Measurements from ENCODE around the gene ZNF726.
"Not testable (repeated sequence)": the region's sequence is repeated elsewhere in the genome, so short reads cannot be mapped to it uniquely, and the experiment has no call there.

ZNF726 gene

DNA sequence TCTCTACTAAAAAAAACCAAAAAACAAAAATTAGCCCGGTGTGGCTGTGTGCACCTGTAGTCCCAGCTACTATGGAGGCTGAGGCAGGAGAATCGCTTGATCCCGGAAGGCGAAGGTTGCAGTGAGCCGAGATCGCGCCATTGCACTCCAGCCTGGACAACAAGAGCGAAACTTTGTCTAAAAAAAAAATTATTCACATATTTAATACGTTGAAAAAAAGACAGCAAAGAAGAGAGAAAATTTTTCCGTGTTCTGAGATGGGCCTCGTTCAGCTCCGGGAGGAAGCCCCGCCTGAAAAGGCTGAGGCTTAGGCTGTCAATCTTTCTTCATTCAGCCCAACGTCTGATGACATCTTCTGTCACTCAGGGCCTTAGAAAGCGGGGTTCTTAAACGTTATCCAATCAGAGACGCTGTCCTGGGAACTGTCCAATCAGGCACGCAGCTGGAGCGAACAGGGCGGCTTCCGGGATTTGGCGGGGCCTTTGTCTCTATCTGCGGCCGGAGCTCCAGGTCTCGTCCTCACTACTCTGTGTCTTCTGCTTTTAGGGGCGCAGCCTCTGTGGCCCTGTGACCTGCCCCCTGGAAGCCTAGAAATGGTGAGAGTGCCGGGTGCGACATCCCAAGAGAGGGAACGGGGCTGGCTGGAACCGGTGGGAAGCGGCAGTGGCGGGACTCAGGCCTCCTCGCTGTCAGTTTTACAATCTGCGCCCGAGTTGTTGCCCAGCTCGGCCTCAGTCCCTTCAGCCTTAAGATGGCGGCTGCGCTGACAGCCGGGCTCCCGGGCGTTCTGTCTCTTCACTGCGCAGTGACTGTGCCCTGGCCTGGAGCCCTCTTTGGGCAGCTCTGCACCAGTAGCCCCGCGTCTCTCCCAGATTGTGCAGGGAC is at the start of gene ZNF726:
TSS of gene ZNF726 (plus strand) at position 485 of the 885 bp plus-strand sequence. CDS start at position 594, 109 bp downstream.
- Histone ChIP-seq H3K4me1 (ENCODE audit: control insufficient read depth, insufficient read depth, low read length) (peaks cover 4% of the 10 kb centered on the region), H3K36me3 (ENCODE audit: control insufficient read depth, insufficient read depth, low read length, severe bottlenecking) (no peaks in the 10 kb centered on the region), H3K27me3 (replicated peaks; ENCODE audit: control insufficient read depth, insufficient read depth, low read length) (no peaks in the 10 kb centered on the region), H3K4me3 (ENCODE audit: low read length) (peak within 1 kb of the TSS; percentile 93), H3K9me3 (ENCODE audit: control insufficient read depth, low read length) (no peaks in the 10 kb centered on the region), H3K9ac (ENCODE audit: low read length) (peak within 1 kb of the TSS; percentile 85)
- DNase-seq (ENCODE audit: low read depth), result peak; percentile 96

GRCh38 chr19:23867895-23868294 is 46.8 kb upstream of the ZNF726 start:
- DNase-seq (ENCODE audit: low read depth), result no peak
- H3K36me3 ChIP-seq (ENCODE audit: control insufficient read depth, insufficient read depth, low read length, severe bottlenecking), result no peaks in the 10 kb centered on the region
- H3K9me3 ChIP-seq (ENCODE audit: control insufficient read depth, low read length), result peaks cover 26% of the 10 kb centered on the region
- H3K4me3 ChIP-seq (ENCODE audit: low read length), result no peak overlapping the region
- no peaks in the 10 kb centered on the region for H3K4me1 ChIP-seq (ENCODE audit: control insufficient read depth, insufficient read depth, low read length)
- H3K9ac ChIP-seq (ENCODE audit: low read length), result no peak overlapping the region
- H3K27me3 ChIP-seq (replicated peaks; ENCODE audit: control insufficient read depth, insufficient read depth, low read length), result no peaks in the 10 kb centered on the region

DNA sequence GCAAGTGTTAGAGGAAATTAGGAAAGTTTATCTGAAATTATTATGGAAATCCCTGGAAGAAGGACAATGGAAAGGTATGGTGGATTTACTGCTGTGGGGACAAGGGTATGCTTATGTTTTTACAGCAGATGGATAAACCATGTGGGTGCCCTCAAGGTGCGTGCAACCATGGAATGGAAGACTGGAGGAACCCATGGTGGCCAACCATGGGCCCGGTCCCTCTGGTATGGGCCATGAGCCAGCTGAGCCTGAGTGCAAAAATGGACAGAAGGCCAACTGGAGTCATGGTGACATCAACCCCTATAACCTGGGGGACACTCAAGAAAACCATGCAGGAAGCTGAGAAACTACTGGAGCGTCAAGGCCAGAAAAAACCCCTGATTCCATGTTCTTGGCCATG is 46.1 kb upstream of the ZNF726 start:
- no peaks in the 10 kb centered on the region for H3K27me3 ChIP-seq (replicated peaks; ENCODE audit: control insufficient read depth, insufficient read depth, low read length)
- H3K4me1 ChIP-seq (ENCODE audit: control insufficient read depth, insufficient read depth, low read length), result no peaks in the 10 kb centered on the region
- H3K36me3 ChIP-seq (ENCODE audit: control insufficient read depth, insufficient read depth, low read length, severe bottlenecking), result no peaks in the 10 kb centered on the region
- no peak for DNase-seq (ENCODE audit: low read depth)
- no peak overlapping the region for H3K4me3 ChIP-seq (ENCODE audit: low read length)
- no peak overlapping the region for H3K9ac ChIP-seq (ENCODE audit: low read length)
- peaks cover 26% of the 10 kb centered on the region for H3K9me3 ChIP-seq (ENCODE audit: control insufficient read depth, low read length)

- H3K4me1 ChIP-seq (ENCODE audit: control insufficient read depth, insufficient read depth, low read length), result no peaks in the 10 kb centered on the region
- no peak overlapping the region for H3K4me3 ChIP-seq (ENCODE audit: low read length)
- H3K9me3 ChIP-seq (ENCODE audit: control insufficient read depth, low read length), result peaks cover 9% of the 10 kb centered on the region
- no peak overlapping the region for H3K9ac ChIP-seq (ENCODE audit: low read length)
- no peaks in the 10 kb centered on the region for H3K36me3 ChIP-seq (ENCODE audit: control insufficient read depth, insufficient read depth, low read length, severe bottlenecking)
- H3K27me3 ChIP-seq (replicated peaks; ENCODE audit: control insufficient read depth, insufficient read depth, low read length), result no peaks in the 10 kb centered on the region
- no peak for DNase-seq (ENCODE audit: low read depth)
Measured at GRCh38 chr19:23872282-23872919, 42.3 kb upstream of the ZNF726 start.

- DNase-seq (ENCODE audit: low read depth), result no peak
- Histone ChIP-seq H3K27me3 (replicated peaks; ENCODE audit: control insufficient read depth, insufficient read depth, low read length) (no peaks in the 10 kb centered on the region), H3K4me3 (ENCODE audit: low read length) (no peak overlapping the region), H3K4me1 (ENCODE audit: control insufficient read depth, insufficient read depth, low read length) (no peaks in the 10 kb centered on the region), H3K9me3 (ENCODE audit: control insufficient read depth, low read length) (peaks cover 10% of the 10 kb centered on the region), H3K36me3 (ENCODE audit: control insufficient read depth, insufficient read depth, low read length, severe bottlenecking) (no peaks in the 10 kb centered on the region), H3K9ac (ENCODE audit: low read length) (no peak overlapping the region)
Measured at GRCh38 chr19:23876261-23876660, 38.4 kb upstream of the ZNF726 start.

DNA sequence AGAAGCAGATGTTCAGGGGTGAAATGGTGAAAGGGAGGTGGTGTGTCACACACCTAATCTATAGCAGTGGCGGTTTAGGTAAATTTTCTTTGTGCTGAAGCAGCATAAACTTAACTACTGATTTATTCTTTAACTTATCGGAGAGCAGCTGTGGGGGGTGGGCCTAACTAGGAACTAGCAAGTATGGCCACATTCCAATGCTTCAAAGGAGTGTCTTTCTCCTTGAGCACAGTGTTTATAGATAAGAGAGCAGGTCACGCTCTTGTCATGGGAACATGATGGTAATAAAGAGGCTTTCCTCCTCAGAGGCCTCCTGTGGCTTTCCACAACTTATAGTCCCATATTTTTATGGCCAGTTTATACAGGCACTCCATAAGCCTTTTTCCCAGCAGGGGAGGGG is 37.9 kb upstream of the ZNF726 start:
- H3K9ac ChIP-seq (ENCODE audit: low read length); H3K36me3 ChIP-seq (ENCODE audit: control insufficient read depth, insufficient read depth, low read length, severe bottlenecking); H3K9me3 ChIP-seq (ENCODE audit: control insufficient read depth, low read length); H3K4me3 ChIP-seq (ENCODE audit: low read length); H3K27me3 ChIP-seq (replicated peaks; ENCODE audit: control insufficient read depth, insufficient read depth, low read length); DNase-seq (ENCODE audit: low read depth); H3K4me1 ChIP-seq (ENCODE audit: control insufficient read depth, insufficient read depth, low read length): not testable (repeated sequence)

GRCh38 chr19:23882493-23882892 is 32.2 kb upstream of the ZNF726 start:
- Histone ChIP-seq H3K9ac (ENCODE audit: low read length) (no peak overlapping the region), H3K36me3 (ENCODE audit: control insufficient read depth, insufficient read depth, low read length, severe bottlenecking) (no peaks in the 10 kb centered on the region), H3K27me3 (replicated peaks; ENCODE audit: control insufficient read depth, insufficient read depth, low read length) (no peaks in the 10 kb centered on the region), H3K4me1 (ENCODE audit: control insufficient read depth, insufficient read depth, low read length) (no peaks in the 10 kb centered on the region), H3K4me3 (ENCODE audit: low read length) (no peak overlapping the region), H3K9me3 (ENCODE audit: control insufficient read depth, low read length) (peaks cover 22% of the 10 kb centered on the region)
- no peak for DNase-seq (ENCODE audit: low read depth)

DNA sequence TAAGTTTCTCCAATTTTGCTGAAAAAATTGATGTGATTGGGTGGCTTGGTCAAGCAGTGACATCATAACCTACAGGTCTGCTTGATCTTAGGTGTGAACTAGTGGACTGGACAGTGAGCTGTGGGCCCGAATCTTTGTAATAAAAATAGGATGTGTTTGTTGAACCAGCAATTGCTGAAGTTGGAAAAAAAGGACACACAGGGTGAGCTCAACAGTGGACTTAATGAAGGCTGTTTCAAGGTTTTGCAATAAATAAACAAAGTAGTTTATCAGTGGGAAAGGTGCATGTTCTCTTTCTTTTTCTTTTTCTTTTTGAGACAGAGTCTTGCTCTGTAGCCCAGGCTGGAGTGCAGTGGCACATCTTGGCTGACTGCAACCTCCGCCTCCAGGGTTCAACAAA is 30.3 kb upstream of the ZNF726 start:
- Histone ChIP-seq H3K27me3 (replicated peaks; ENCODE audit: control insufficient read depth, insufficient read depth, low read length) (no peaks in the 10 kb centered on the region), H3K4me3 (ENCODE audit: low read length) (no peak overlapping the region), H3K4me1 (ENCODE audit: control insufficient read depth, insufficient read depth, low read length) (no peaks in the 10 kb centered on the region), H3K9ac (ENCODE audit: low read length) (no peak overlapping the region), H3K36me3 (ENCODE audit: control insufficient read depth, insufficient read depth, low read length, severe bottlenecking) (no peaks in the 10 kb centered on the region), H3K9me3 (ENCODE audit: control insufficient read depth, low read length) (peaks cover 29% of the 10 kb centered on the region)
- DNase-seq (ENCODE audit: low read depth), result no peak

- Histone ChIP-seq H3K4me1 (ENCODE audit: control insufficient read depth, insufficient read depth, low read length) (no peaks in the 10 kb centered on the region), H3K9me3 (ENCODE audit: control insufficient read depth, low read length) (peaks cover 19% of the 10 kb centered on the region), H3K4me3 (ENCODE audit: low read length) (no peak overlapping the region), H3K27me3 (replicated peaks; ENCODE audit: control insufficient read depth, insufficient read depth, low read length) (no peaks in the 10 kb centered on the region), H3K9ac (ENCODE audit: low read length) (no peak overlapping the region), H3K36me3 (ENCODE audit: control insufficient read depth, insufficient read depth, low read length, severe bottlenecking) (no peaks in the 10 kb centered on the region)
- no peak for DNase-seq (ENCODE audit: low read depth)
Measured at GRCh38 chr19:23887642-23888041, 27.0 kb upstream of the ZNF726 start.

DNA sequence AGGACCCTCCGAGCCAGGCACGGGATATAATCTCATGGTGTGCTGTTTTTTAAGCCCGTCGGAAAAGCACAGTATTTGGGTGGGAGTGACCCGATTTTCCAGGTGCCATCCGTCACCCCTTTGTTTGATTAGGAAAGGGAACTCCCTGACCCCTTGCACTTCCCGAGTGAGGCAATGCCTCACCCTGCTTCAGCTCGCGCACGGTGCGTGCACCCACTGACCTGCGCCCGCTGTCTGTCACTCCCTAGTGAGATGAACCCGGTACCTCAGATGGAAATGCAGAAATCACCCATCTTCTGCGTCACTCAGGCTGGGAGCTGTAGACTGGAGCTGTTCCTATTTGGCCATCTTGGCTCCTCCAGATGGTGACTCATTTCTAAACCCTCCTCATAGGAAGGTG is 18.6 kb upstream of the ZNF726 start:
- H3K4me3 ChIP-seq (ENCODE audit: low read length); H3K36me3 ChIP-seq (ENCODE audit: control insufficient read depth, insufficient read depth, low read length, severe bottlenecking); H3K27me3 ChIP-seq (replicated peaks; ENCODE audit: control insufficient read depth, insufficient read depth, low read length); H3K9me3 ChIP-seq (ENCODE audit: control insufficient read depth, low read length); H3K4me1 ChIP-seq (ENCODE audit: control insufficient read depth, insufficient read depth, low read length); DNase-seq (ENCODE audit: low read depth); H3K9ac ChIP-seq (ENCODE audit: low read length): not testable (repeated sequence)

DNA sequence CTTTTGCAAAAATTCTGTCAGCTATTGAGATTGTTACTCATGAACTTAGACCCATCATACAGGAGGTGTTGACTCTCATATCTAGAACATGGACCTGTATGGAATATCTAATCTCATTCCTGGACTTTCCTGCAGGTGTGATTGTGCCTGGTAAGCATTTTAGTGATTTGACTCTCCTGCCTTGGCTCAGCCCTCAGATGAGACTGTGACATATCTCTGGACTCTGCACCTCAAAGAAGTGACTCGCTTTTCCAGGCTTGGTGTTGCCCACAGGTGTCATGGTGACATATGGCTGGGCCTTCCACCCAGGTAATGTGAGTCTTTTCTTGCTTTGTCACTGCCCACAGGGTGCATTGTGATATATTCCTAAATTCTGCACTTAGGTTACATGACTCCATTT is 17.8 kb upstream of the ZNF726 start:
- DNase-seq (ENCODE audit: low read depth), result no peak
- Histone ChIP-seq H3K36me3 (ENCODE audit: control insufficient read depth, insufficient read depth, low read length, severe bottlenecking) (no peaks in the 10 kb centered on the region), H3K4me1 (ENCODE audit: control insufficient read depth, insufficient read depth, low read length) (no peaks in the 10 kb centered on the region), H3K9me3 (ENCODE audit: control insufficient read depth, low read length) (peaks cover 3% of the 10 kb centered on the region), H3K27me3 (replicated peaks; ENCODE audit: control insufficient read depth, insufficient read depth, low read length) (no peaks in the 10 kb centered on the region), H3K9ac (ENCODE audit: low read length) (no peak overlapping the region), H3K4me3 (ENCODE audit: low read length) (no peak overlapping the region)

Data from adipocyte (in vitro differentiated cells).